Endothelial cell of umbilical vein (primary cell): ENCODE results near the gene CCDC183. TPM values are rescaled to one million over a fixed set of nuclear protein-coding genes. Genes with fewer than 3 reads are reported as not detected.

Source experiments
- BruUV-seq: library from RNA; stranded (reverse); fragments of 400-500 nt; replicated peaks from 2 replicates; lab custom pipeline; 2021; lab: Mats Ljungman, UMichigan
- CTCF ChIA-PET: fragments of 300-600, 350-600 bp; sonication (Branson Sonifier 250); formaldehyde crosslinking; loops from one replicate; lab custom pipeline; 2021; ENCODE audit warnings: antibody characterized with exemption, inconsistent platforms; lab: Charles Lee
- POLR2A ChIA-PET: fragments of 300-600, 350-600 bp; sonication (Branson Sonifier 250); formaldehyde crosslinking; loops from one replicate; lab custom pipeline; 2021; ENCODE audit warnings: antibody characterized with exemption, inconsistent platforms; lab: Charles Lee
- DNase-seq: peaks from one replicate; pipeline ENCODE4 v3.0.0-alpha.2; 2011; ENCODE audit warnings: low read depth, low spot score
- FAIRE-seq: peaks from 2 replicates; lab custom pipeline; 2011; peaks lifted over from hg19 to GRCh38; lab: Jason Lieb, UNC
- H2AFZ ChIP-seq: 2 replicates; pipeline ENCODE4 v1.6.0; 2012; ENCODE audit warnings: low read depth, low read length, control low read depth, inconsistent platforms
- H3K27ac ChIP-seq: 2 replicates; pipeline ENCODE4 v1.5.1; 2011; ENCODE audit warnings: low read depth, mild to moderate bottlenecking, control low read depth, low read length, moderate library complexity; ENCODE audit not compliant: insufficient read depth
- H3K27me3 ChIP-seq, 2 experiments: 2 replicates each; pipeline versions ENCODE4 v1.6.0 to v1.6.1; 2011; ENCODE audit warnings: low read length in 2 of 2, mixed read lengths in 1 of 2; ENCODE audit not compliant: control insufficient read depth in 2 of 2, insufficient read depth in 2 of 2
- H3K36me3 ChIP-seq, 2 experiments: 2 replicates in 1 of 2; 3 replicates in 1 of 2; pipeline ENCODE4 v1.5.1; 2011; ENCODE audit warnings: low read length in 2 of 2, mild to moderate bottlenecking in 1 of 2, moderate library complexity in 1 of 2; ENCODE audit not compliant: control insufficient read depth in 2 of 2, insufficient read depth in 2 of 2; ENCODE audit errors: extremely low read depth in 1 of 2
- H3K4me1 ChIP-seq: 3 replicates; pipeline ENCODE4 v1.5.1; 2011; ENCODE audit warnings: mild to moderate bottlenecking, low read length; ENCODE audit not compliant: control insufficient read depth, insufficient read depth; ENCODE audit errors: extremely low read depth
- H3K4me2 ChIP-seq: 2 replicates; pipeline ENCODE4 v1.6.1; 2011; ENCODE audit warnings: low read length, control low read depth, mixed read lengths; ENCODE audit not compliant: insufficient read depth
- H3K4me3 ChIP-seq, 3 experiments: fragments of 200-600 bp in 1 of 3; sonication (generic), shearing (Covaris generic) in 1 of 3; replicated peaks in 1 of 3; 2 replicates each; pipeline ENCODE4 v1.5.1; 2011 to 2016; ENCODE audit warnings: control low read depth in 3 of 3, low read length in 3 of 3, mild to moderate bottlenecking in 2 of 3, inconsistent platforms in 1 of 3, low read depth in 1 of 3, moderate library complexity in 1 of 3; ENCODE audit not compliant: insufficient read depth in 1 of 3
- H3K79me2 ChIP-seq: 2 replicates; pipeline ENCODE4 v1.6.0; 2012; ENCODE audit warnings: low read length, inconsistent platforms; ENCODE audit not compliant: control insufficient read depth, insufficient read depth
- H3K9ac ChIP-seq: replicated peaks from 2 replicates; pipeline ENCODE3; 2011; ENCODE audit warnings: low read length, control low read depth; ENCODE audit not compliant: insufficient read depth; ENCODE audit errors: extremely low read depth
- H3K9me1 ChIP-seq: replicated peaks from 3 replicates; pipeline ENCODE4 v1.6.0; 2011; ENCODE audit warnings: mild to moderate bottlenecking, low read length; ENCODE audit not compliant: control insufficient read depth, insufficient read depth; ENCODE audit errors: extremely low read depth
- H3K9me3 ChIP-seq: replicated peaks from 2 replicates; pipeline ENCODE4 v1.5.1; 2012; ENCODE audit warnings: low read length, inconsistent platforms; ENCODE audit not compliant: control insufficient read depth, insufficient read depth
- H4K20me1 ChIP-seq: replicated peaks from 2 replicates; pipeline ENCODE3; 2011; ENCODE audit warnings: mild to moderate bottlenecking, low read length; ENCODE audit not compliant: control insufficient read depth, insufficient read depth; ENCODE audit errors: extremely low read depth
- CTCF ChIP-seq, 2 donors: IDR thresholded peaks; 1 replicate in 1 of 2; 2 replicates in 1 of 2; pipeline ENCODE4 v1.5.1; 2011; ENCODE audit warnings: low read length in 2 of 2, mild to moderate bottlenecking in 2 of 2, moderate library complexity in 2 of 2, control low read depth in 1 of 2, inconsistent platforms in 1 of 2, low read depth in 1 of 2; ENCODE audit not compliant: insufficient read depth in 1 of 2; ENCODE audit errors: extremely low read depth in 1 of 2
- EZH2 ChIP-seq: IDR thresholded peaks from 2 replicates; pipeline ENCODE4 v1.6.1; 2012; ENCODE audit warnings: borderline replicate concordance, low read depth, mild to moderate bottlenecking, moderate library complexity, low read length, inconsistent platforms; ENCODE audit not compliant: severe bottlenecking
- FOS ChIP-seq: IDR thresholded peaks from 2 replicates; pipeline ENCODE4 v1.6.1; 2011; ENCODE audit warnings: mild to moderate bottlenecking, low read length, moderate library complexity, borderline replicate concordance; ENCODE audit not compliant: insufficient read depth
- GATA2 ChIP-seq: IDR thresholded peaks from 2 replicates; pipeline ENCODE4 v1.7.0; 2011; ENCODE audit warnings: low read depth, mild to moderate bottlenecking, moderate library complexity, mixed read lengths, low read length; ENCODE audit not compliant: insufficient read length, insufficient read depth
- JUN ChIP-seq: IDR thresholded peaks from 2 replicates; pipeline ENCODE4 v1.6.1; 2011; ENCODE audit warnings: borderline replicate concordance, low read depth; ENCODE audit not compliant: insufficient read length, insufficient read depth
- MAX ChIP-seq: IDR thresholded peaks from 2 replicates; pipeline ENCODE4 v1.6.1; 2011; ENCODE audit not compliant: insufficient read depth, insufficient read length
- MYC ChIP-seq: IDR thresholded peaks from one replicate; pipeline ENCODE4 v1.6.1; 2011; ENCODE audit warnings: mild to moderate bottlenecking, low read depth, low read length
- POLR2A ChIP-seq: IDR thresholded peaks from 2 replicates; pipeline ENCODE4 v1.6.1; 2012; ENCODE audit warnings: low read depth, mild to moderate bottlenecking, control low read depth, low read length
- POLR2AphosphoS5 ChIP-seq: IDR thresholded peaks from 2 replicates; pipeline ENCODE4 v1.6.1; 2012; ENCODE audit warnings: low read depth, mild to moderate bottlenecking, control low read depth, low read length, moderate library complexity; ENCODE audit not compliant: insufficient read depth
- dilution Hi-C: fragments of 300-500 bp; cut with MboI; formaldehyde crosslinking; loops from one replicate; pipeline ENCODE4 v1.15.0; 2019; ENCODE audit warnings: low sequenced_read_pairs; ENCODE audit not compliant: extremely low pct_ligation_motif_present
- intact Hi-C: fragments of 100-400 bp; cut with micrococcal nuclease; formaldehyde crosslinking; loops from one replicate; pipeline ENCODE4 v1.10.0; 2022
- polyA plus RNA-seq, 4 experiments: library from polyadenylated mRNA; depleted of rRNA in 3 of 4; stranded (reverse) in 3 of 4; unstranded in 1 of 4; fragments of >200 nt; gene quantifications; 2 replicates each; pipeline versions ENCODE4 v1.2.1 to v1.2.3, GENCODE V29; 2011 to 2012; ENCODE audit warnings: missing spikeins in 1 of 4
- total RNA-seq: library from RNA; stranded (reverse); gene quantifications from 2 replicates; pipeline ENCODE4 v1.2.3, GENCODE V29; 2021

CCDC183 gene
- total and polyA plus RNA-seq, 2 donors (not counting 3 experiments of a cell fraction or from before 2014, with no cell fraction given) = 0.50 TPM; not detected in 1

- H3K4me1 ChIP-seq = peaks cover 6% of the 10 kb centered on the region
- H2AFZ ChIP-seq = no peak overlapping the region
- H3K9ac ChIP-seq = no peak overlapping the region
- DNase-seq (no peak), FAIRE-seq (no peak)
- H3K79me2 ChIP-seq = peaks cover 13% of the 10 kb centered on the region
- H3K9me1 ChIP-seq = no peaks in the 10 kb centered on the region
- H3K27me3 ChIP-seq = no peaks in the 10 kb centered on the region
- H3K4me3 ChIP-seq = no peak overlapping the region
- H4K20me1 ChIP-seq = no peaks in the 10 kb centered on the region
- H3K36me3 ChIP-seq = peaks cover 10 to 45% of the 10 kb centered on the region in 2 experiments
- H3K4me2 ChIP-seq = no peak overlapping the region
- intact Hi-C loops (no loop called here), dilution Hi-C loops (no loop called here)
- ChIA-PET CTCF (no interaction called here), POLR2A (no interaction called here)
- H3K9me3 ChIP-seq = no peaks in the 10 kb centered on the region
- BruUV-seq = no TSS peak
- no peak overlapping the region for H3K27ac ChIP-seq
- no peak for TF ChIP-seq POLR2AphosphoS5
- no peak for TF ChIP-seq FOS
- TF ChIP-seq GATA2 = no peak
- TF ChIP-seq EZH2 = no peak
- TF ChIP-seq CTCF (IDR thresholded peaks at IDR 0.05; ENCODE audit: extremely low read depth in 1 of 2, insufficient read depth in 1 of 2, low read depth in 1 of 2, low read length in 2 of 2) = no peak
- no peak for TF ChIP-seq POLR2A
- no peak for TF ChIP-seq MYC
- no peak for TF ChIP-seq MAX
- no peak for TF ChIP-seq JUN
These were observed 29.4 kb downstream of the CCDC183 start for GRCh38 chr9:136825295-136826187.
